ENCODE results near the gene CECR2.

Gene CECR2

DNA sequence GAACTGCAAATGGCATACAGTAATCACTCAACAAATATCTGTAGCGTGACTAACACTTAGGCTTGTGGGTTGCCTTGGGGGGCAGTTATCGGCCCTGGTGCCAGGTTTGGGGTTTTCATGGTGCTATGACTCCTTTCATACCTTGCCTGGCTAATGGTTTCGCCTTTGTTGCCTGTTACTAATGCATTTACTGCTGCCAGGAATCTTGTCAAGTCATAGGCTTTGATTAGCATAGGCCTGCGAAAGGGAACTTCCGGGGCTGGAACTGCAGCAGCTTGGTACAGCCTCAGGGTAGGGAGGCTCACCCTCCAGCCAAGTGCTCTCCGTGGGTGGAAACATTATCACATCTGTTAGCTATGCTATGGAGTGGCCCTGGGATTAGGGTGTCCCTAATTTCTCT is 207.2 kb downstream of the CECR2 start:
- H3K9ac ChIP-seq (ENCODE audit: low read length) = no peak overlapping the region
- H3K27me3 ChIP-seq (replicated peaks; ENCODE audit: insufficient read depth, low read length) = no peaks in the 10 kb centered on the region
- no peak overlapping the region for H3K27ac ChIP-seq (ENCODE audit: low read length)
- no peaks in the 10 kb centered on the region for H3K9me3 ChIP-seq (replicated peaks; ENCODE audit: insufficient read depth, low read length)
- H3K4me1 ChIP-seq (ENCODE audit: low read length) = no peaks in the 10 kb centered on the region
- no peaks in the 10 kb centered on the region for H3K9me2 ChIP-seq (replicated peaks; ENCODE audit: insufficient read depth, low read length)
- H3K79me2 ChIP-seq (ENCODE audit: low read length) = no peaks in the 10 kb centered on the region
- H3K4me2 ChIP-seq (ENCODE audit: low read depth, low read length) = no peak overlapping the region
- no peak overlapping the region for H3K4me3 ChIP-seq (ENCODE audit: low read length)
- H3F3A ChIP-seq (ENCODE audit: insufficient read depth, low read length) = no peaks in the 10 kb centered on the region
- H4K20me1 ChIP-seq (ENCODE audit: insufficient read depth, low read length) = no peaks in the 10 kb centered on the region
- H3K36me3 ChIP-seq (replicated peaks; ENCODE audit: insufficient read depth, low read length) = no peaks in the 10 kb centered on the region
- H2AFZ ChIP-seq (ENCODE audit: low read length) = no peak overlapping the region
- no peak for DNase-seq
- TF ChIP-seq, protein P1, sequence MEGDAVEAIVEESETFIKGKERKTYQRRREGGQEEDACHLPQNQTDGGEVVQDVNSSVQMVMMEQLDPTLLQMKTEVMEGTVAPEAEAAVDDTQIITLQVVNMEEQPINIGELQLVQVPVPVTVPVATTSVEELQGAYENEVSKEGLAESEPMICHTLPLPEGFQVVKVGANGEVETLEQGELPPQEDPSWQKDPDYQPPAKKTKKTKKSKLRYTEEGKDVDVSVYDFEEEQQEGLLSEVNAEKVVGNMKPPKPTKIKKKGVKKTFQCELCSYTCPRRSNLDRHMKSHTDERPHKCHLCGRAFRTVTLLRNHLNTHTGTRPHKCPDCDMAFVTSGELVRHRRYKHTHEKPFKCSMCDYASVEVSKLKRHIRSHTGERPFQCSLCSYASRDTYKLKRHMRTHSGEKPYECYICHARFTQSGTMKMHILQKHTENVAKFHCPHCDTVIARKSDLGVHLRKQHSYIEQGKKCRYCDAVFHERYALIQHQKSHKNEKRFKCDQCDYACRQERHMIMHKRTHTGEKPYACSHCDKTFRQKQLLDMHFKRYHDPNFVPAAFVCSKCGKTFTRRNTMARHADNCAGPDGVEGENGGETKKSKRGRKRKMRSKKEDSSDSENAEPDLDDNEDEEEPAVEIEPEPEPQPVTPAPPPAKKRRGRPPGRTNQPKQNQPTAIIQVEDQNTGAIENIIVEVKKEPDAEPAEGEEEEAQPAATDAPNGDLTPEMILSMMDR (IDR thresholded peaks at IDR 0.05; ENCODE audit: low read length) = no peak
- TF ChIP-seq EZH2phosphoT487 (IDR thresholded peaks at IDR 0.05; ENCODE audit: low read length) (no peak), EZH2 (optimal IDR thresholded peaks at IDR 0.05; ENCODE audit: low read depth, low read length) (no peak)

DNA sequence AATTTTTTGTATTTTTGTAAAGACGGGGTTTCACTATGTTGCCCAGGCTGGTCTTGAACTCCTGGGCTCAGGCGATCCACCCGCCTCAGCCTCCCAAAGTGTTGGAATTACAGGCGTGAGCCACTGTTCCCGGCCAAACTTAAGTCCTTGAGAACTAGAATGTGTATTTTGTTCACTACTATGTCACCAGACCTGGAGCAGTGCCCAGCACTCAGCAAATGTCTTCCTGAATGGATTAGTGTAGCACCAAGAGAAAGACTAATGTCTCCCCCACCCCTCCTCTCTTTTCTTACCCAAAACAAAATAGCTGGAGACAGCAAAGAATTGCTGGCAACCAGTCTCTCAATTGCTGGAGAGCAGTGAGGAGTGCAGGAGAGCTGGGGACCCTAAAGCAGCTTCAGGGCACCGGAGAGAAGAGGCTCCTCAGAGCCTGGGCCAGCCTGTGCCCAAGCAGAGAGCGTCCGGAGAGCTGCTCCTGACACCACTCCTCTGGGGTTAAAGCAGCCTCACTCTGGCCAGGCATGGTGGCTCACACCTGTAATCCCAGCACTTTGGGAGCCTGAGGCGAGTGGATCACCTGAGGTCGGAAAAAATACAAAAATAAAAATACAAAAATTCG is 209.0 kb downstream of the CECR2 start:
- Histone ChIP-seq H3K4me3 (ENCODE audit: low read length) (no peak overlapping the region), H3K79me2 (ENCODE audit: low read length) (no peaks in the 10 kb centered on the region), H3K9me3 (replicated peaks; ENCODE audit: insufficient read depth, low read length) (no peaks in the 10 kb centered on the region), H3K9me2 (replicated peaks; ENCODE audit: insufficient read depth, low read length) (no peaks in the 10 kb centered on the region), H3F3A (ENCODE audit: insufficient read depth, low read length) (no peaks in the 10 kb centered on the region), H3K4me2 (ENCODE audit: low read depth, low read length) (no peak overlapping the region), H3K27me3 (replicated peaks; ENCODE audit: insufficient read depth, low read length) (no peaks in the 10 kb centered on the region), H3K27ac (ENCODE audit: low read length) (no peak overlapping the region), H4K20me1 (ENCODE audit: insufficient read depth, low read length) (no peaks in the 10 kb centered on the region), H3K9ac (ENCODE audit: low read length) (no peak overlapping the region), H2AFZ (ENCODE audit: low read length) (no peak overlapping the region), H3K4me1 (ENCODE audit: low read length) (no peaks in the 10 kb centered on the region), H3K36me3 (replicated peaks; ENCODE audit: insufficient read depth, low read length) (no peaks in the 10 kb centered on the region)
- TF ChIP-seq, protein P1 (IDR thresholded peaks at IDR 0.05; ENCODE audit: low read length) = no peak
- TF ChIP-seq EZH2phosphoT487 (IDR thresholded peaks at IDR 0.05; ENCODE audit: low read length) (no peak), EZH2 (optimal IDR thresholded peaks at IDR 0.05; ENCODE audit: low read depth, low read length) (no peak)
- DNase-seq = no peak

DNA sequence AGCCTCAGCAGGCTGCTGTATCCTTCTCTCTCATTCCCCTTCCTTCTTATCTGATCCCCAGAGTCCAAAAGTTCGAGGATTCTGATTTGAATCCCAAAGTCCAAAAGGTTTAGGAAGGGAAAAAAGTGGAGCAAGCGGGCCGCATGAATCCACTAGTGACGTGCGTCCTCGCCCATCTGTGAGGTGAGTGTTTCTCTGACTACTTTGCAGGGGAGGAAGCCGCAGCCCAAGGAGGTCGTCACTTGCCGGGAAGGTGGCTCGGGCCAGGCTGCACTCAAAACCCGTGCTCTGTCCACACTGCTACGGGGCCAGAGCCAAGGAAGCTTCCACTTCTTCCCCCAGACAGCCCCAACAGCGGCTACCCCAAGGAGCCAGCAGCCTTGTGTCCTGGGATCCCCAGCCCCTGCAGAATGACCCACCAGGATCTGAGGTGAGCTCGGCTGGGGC is 210.3 kb downstream of the CECR2 start:
- Histone ChIP-seq H3K9me3 (replicated peaks; ENCODE audit: insufficient read depth, low read length) (no peaks in the 10 kb centered on the region), H3K9me2 (replicated peaks; ENCODE audit: insufficient read depth, low read length) (no peaks in the 10 kb centered on the region), H3K9ac (ENCODE audit: low read length) (no peak overlapping the region), H3K36me3 (replicated peaks; ENCODE audit: insufficient read depth, low read length) (no peaks in the 10 kb centered on the region), H3K4me2 (ENCODE audit: low read depth, low read length) (no peak overlapping the region), H3K27ac (ENCODE audit: low read length) (no peak overlapping the region), H3K79me2 (ENCODE audit: low read length) (no peaks in the 10 kb centered on the region), H2AFZ (ENCODE audit: low read length) (no peak overlapping the region), H3F3A (ENCODE audit: insufficient read depth, low read length) (no peaks in the 10 kb centered on the region), H3K4me3 (ENCODE audit: low read length) (no peak overlapping the region), H3K27me3 (replicated peaks; ENCODE audit: insufficient read depth, low read length) (no peaks in the 10 kb centered on the region), H4K20me1 (ENCODE audit: insufficient read depth, low read length) (no peaks in the 10 kb centered on the region), H3K4me1 (ENCODE audit: low read length) (no peaks in the 10 kb centered on the region)
- DNase-seq = no peak
- TF ChIP-seq EZH2phosphoT487 (IDR thresholded peaks at IDR 0.05; ENCODE audit: low read length) = no peak
- TF ChIP-seq, protein P1 (IDR thresholded peaks at IDR 0.05; ENCODE audit: low read length) = no peak
- TF ChIP-seq EZH2 (optimal IDR thresholded peaks at IDR 0.05; ENCODE audit: low read depth, low read length) = no peak
